AG10803 (cell line): ENCODE measurements around the gene PITPNC1.

Source experiments
- DNase-seq: peaks from one replicate; pipeline ENCODE4 v3.0.0; 2010; ENCODE audit warnings: low read depth
- H3K4me3 ChIP-seq: 2 replicates; pipeline ENCODE4 v1.5.1; 2011; ENCODE audit warnings: mild to moderate bottlenecking, low read length, control low read depth
- TF ChIP-seq, protein P1 (sequence below): conservative IDR thresholded peaks from 2 replicates; pipeline ENCODE4 v1.5.1; 2011; ENCODE audit warnings: mild to moderate bottlenecking, low read length, control low read depth, inconsistent platforms

PITPNC1 gene

DNA sequence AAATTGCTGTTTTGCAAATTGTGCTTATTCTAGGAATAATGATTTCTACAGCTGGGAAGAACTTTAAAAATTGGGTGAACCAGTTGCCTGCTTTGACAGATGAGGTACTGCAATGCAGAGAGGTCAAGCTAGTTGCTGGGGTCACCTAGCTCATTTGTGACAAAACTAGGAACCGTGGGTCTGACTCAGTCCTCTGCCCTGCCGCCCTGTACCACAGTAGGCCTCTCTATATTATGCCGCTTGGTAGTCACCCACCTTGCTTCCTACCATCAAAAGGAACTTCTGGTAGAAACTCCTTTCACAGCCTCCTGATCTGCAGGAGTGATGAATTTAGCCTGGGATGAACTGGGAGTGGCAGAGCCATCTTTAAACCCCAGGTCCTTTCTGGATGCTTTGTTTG lies 105.7 kb downstream of the PITPNC1 start:
- TF ChIP-seq, protein P1, sequence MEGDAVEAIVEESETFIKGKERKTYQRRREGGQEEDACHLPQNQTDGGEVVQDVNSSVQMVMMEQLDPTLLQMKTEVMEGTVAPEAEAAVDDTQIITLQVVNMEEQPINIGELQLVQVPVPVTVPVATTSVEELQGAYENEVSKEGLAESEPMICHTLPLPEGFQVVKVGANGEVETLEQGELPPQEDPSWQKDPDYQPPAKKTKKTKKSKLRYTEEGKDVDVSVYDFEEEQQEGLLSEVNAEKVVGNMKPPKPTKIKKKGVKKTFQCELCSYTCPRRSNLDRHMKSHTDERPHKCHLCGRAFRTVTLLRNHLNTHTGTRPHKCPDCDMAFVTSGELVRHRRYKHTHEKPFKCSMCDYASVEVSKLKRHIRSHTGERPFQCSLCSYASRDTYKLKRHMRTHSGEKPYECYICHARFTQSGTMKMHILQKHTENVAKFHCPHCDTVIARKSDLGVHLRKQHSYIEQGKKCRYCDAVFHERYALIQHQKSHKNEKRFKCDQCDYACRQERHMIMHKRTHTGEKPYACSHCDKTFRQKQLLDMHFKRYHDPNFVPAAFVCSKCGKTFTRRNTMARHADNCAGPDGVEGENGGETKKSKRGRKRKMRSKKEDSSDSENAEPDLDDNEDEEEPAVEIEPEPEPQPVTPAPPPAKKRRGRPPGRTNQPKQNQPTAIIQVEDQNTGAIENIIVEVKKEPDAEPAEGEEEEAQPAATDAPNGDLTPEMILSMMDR, result no peak
- no peak for DNase-seq

DNA sequence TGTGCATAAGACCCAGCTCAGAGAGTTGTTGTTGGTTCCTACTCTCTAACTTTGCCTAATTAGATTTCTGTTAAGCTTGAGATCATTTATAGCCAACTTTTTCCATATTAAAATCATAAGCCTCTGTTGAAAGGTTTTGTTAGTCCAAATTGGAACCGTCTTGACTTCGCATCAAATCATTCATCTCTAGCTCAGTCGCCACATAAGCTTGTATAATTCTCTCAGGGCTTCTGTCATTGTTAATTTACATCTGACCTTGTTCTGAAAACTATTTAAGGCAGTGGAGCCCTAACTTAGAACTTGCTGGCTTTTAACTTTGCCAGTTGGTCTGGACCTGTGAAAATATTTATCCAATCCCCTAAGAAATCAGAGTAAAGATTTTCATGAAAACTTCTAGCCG lies 107.2 kb downstream of the PITPNC1 start:
- no peak for DNase-seq
- TF ChIP-seq, protein P1, result no peak
- H3K4me3 ChIP-seq, result no peak overlapping the region

More for the DNA sequence above, 105.7 kb downstream of the PITPNC1 start:
- no peak overlapping the region for H3K4me3 ChIP-seq

DNA sequence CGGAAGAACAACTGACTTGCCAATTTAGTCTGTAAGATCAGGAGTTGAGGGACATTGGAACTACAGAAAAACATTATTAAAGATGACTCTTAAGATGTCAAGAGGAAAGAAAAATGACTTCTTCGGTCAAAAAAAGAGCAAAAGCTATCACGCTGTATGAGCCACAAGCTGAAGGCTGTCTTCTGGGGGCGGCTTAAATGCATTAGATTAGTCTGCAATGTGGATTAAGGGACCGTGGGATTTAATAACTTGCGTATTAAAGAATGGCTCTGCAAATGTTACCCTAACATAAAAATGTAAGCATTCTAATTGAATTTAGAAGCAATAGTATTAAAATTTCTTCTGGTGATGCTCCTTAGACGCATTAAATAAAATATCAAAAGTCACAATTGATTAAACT lies 108.6 kb downstream of the PITPNC1 start:
- no peak for DNase-seq
- H3K4me3 ChIP-seq, result no peak overlapping the region
- TF ChIP-seq, protein P1, result no peak

DNA sequence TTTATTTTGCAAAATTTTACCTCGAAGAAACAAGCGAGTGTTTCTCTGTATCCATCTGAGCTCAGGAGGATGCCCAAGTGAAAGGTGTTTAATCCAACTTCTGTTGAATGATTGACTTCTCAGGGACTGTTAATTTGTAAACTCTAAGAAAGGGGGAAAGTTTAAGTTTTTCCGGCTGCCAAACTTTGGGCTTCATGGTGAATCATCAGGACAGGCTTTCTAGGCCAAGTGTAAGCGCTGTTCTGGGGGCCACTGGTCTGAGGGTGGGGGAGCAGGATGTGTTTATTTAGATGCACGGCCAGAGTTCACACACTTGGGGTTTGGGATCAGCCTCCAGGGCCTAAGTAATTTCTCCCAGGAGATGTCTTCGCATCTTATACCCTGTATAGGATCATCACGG lies 110.4 kb downstream of the PITPNC1 start:
- DNase-seq, result no peak
- no peak overlapping the region for H3K4me3 ChIP-seq
- TF ChIP-seq, protein P1, result no peak

DNA sequence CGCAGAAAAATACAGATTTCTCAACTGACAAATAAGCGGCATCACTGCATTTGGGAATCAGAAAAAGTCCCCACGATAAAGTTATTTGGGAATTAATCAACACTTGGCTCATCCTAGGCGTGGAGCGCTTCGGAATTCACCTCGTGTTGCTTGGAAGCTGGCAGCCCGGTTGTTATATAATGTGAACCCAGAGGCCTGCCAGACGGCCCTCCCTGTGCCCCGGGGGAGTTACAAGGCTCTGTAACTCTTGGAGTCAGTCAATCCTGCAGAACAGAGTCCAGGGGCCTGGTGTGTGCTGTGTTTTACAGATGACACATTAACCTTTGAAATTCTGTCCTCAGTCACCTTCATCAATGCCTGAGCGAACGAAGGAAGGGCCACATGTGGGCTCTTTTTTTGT lies 111.1 kb downstream of the PITPNC1 start:
- no peak overlapping the region for H3K4me3 ChIP-seq
- peak; percentile 70 for DNase-seq
- TF ChIP-seq, protein P1, result no peak

DNA sequence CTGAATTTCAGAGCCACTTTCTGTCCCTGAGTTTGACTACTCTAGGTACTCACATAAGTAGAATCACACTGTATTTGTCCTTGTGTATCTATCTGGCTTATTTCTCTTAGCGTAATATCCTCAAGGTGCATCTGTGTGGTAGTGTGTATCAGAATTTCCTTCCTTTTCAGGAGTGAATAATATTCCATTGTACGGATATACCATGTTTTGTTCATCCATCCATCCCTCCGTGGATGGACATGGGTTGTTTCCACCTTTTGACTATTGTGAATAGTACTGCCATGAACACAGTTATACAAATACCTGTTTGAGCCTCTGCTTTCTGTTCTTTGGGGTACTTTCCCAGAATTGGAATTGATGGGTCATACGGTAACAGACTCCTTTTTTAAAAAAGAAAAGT lies 111.7 kb downstream of the PITPNC1 start:
- no peak overlapping the region for H3K4me3 ChIP-seq
- TF ChIP-seq, protein P1, result no peak
- DNase-seq, result no peak

DNA sequence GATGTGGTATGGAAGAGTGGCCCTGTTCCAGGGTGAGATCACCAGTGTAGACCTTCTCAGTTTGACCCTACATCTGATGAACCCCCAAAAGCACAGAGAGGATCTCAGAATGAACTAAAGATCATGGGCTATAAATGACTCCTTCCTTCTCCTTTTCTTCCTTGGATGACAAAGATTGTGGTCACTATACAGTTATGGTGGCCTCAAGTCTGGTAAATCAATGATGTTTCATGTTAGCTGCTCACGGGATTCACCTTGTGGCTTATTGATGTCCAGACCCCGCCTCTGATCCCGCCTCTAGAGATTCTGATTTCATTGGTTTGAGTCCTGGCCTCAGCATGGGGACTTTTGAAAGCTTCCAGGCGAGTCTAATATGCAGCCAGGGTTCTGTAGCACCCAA lies 112.2 kb downstream of the PITPNC1 start:
- no peak overlapping the region for H3K4me3 ChIP-seq
- no peak for DNase-seq
- TF ChIP-seq, protein P1, result no peak
